ENCODE results near the gene DGKD. TPM values are rescaled to one million over a fixed set of nuclear protein-coding genes. Genes with fewer than 3 reads are reported as not detected.

DGKD gene
- total and polyA plus RNA-seq, 5 donors from 2014 or later: 11.3 to 161 (median 11.5) TPM

GRCh38 chr2:233468741-233469110 lies 114.4 kb downstream of the DGKD start:
- Mint-ChIP-seq H3K27me3 (no peaks in the 10 kb centered on the region), H3K4me1 (peaks cover 0 to 5% (median 0%) of the 10 kb centered on the region in 4 donors), H3K9me3 (no peaks in the 10 kb centered on the region), H3K36me3 (peaks cover 61% of the 10 kb centered on the region), H3K27ac (no peak overlapping the region), H3K4me3 (no peak overlapping the region)
- ATAC-seq (ENCODE audit: low read depth in 2 of 2) (no peak), DNase-seq (no peak)
- no peaks in the 10 kb centered on the region for H3K9me3 ChIP-seq (ENCODE audit: control insufficient read depth in 2 of 2, low read length in 2 of 2)
- H3K4me3 ChIP-seq (ENCODE audit: low read depth, low read length): no peak overlapping the region
- no peak overlapping the region for H3K27ac ChIP-seq (ENCODE audit: insufficient read depth, low read length, poor library complexity, severe bottlenecking)
- no peaks in the 10 kb centered on the region for H3K4me1 ChIP-seq (ENCODE audit: control insufficient read depth, insufficient read depth, low read length, poor library complexity, severe bottlenecking)
- H3K27me3 ChIP-seq (ENCODE audit: control insufficient read depth, insufficient read depth, low read length): no peaks in the 10 kb centered on the region
- peaks cover 70% of the 10 kb centered on the region for H3K36me3 ChIP-seq (ENCODE audit: control insufficient read depth, insufficient read depth, low read length)

- Mint-ChIP-seq H3K27ac (no peak overlapping the region), H3K4me1 (peaks cover 0 to 5% (median 0%) of the 10 kb centered on the region in 4 donors), H3K4me3 (no peak overlapping the region), H3K9me3 (no peaks in the 10 kb centered on the region), H3K27me3 (no peaks in the 10 kb centered on the region), H3K36me3 (peaks cover 55% of the 10 kb centered on the region)
- DNase-seq (no peak), ATAC-seq (ENCODE audit: low read depth in 2 of 2) (no peak)
- Histone ChIP-seq H3K27ac (ENCODE audit: insufficient read depth, low read length, poor library complexity, severe bottlenecking) (no peak overlapping the region), H3K27me3 (ENCODE audit: control insufficient read depth, insufficient read depth, low read length) (no peaks in the 10 kb centered on the region), H3K4me3 (ENCODE audit: low read depth, low read length) (no peak overlapping the region), H3K36me3 (ENCODE audit: control insufficient read depth, insufficient read depth, low read length) (peaks cover 63% of the 10 kb centered on the region), H3K9me3 (ENCODE audit: control insufficient read depth in 2 of 2, low read length in 2 of 2) (no peaks in the 10 kb centered on the region), H3K4me1 (ENCODE audit: control insufficient read depth, insufficient read depth, low read length, poor library complexity, severe bottlenecking) (no peaks in the 10 kb centered on the region)
Measured at GRCh38 chr2:233469261-233470010, 115.1 kb downstream of the DGKD start.

GRCh38 chr2:233470011-233470687 lies 115.9 kb downstream of the DGKD start:
- no peak for DNase-seq
- Mint-ChIP-seq H3K9me3 (no peaks in the 10 kb centered on the region), H3K27ac (no peak overlapping the region)

GRCh38 chr2:233470839-233471238 lies 116.5 kb downstream of the DGKD start:
- DNase-seq: no peak
- Histone ChIP-seq H3K4me3 (ENCODE audit: low read depth, low read length) (no peak overlapping the region), H3K36me3 (ENCODE audit: control insufficient read depth, insufficient read depth, low read length) (peaks cover 51% of the 10 kb centered on the region), H3K27me3 (ENCODE audit: control insufficient read depth, insufficient read depth, low read length) (no peaks in the 10 kb centered on the region), H3K27ac (ENCODE audit: insufficient read depth, low read length, poor library complexity, severe bottlenecking) (no peak overlapping the region), H3K4me1 (ENCODE audit: control insufficient read depth, insufficient read depth, low read length, poor library complexity, severe bottlenecking) (no peaks in the 10 kb centered on the region), H3K9me3 (ENCODE audit: control insufficient read depth in 2 of 2, low read length in 2 of 2) (no peaks in the 10 kb centered on the region)
- H3K4me3 Mint-ChIP-seq: no peak overlapping the region
- H3K27ac Mint-ChIP-seq: peak overlapping the region in 1 of 3 donors; percentile 26
- H3K27me3 Mint-ChIP-seq: no peaks in the 10 kb centered on the region
- H3K9me3 Mint-ChIP-seq: no peaks in the 10 kb centered on the region
- H3K36me3 Mint-ChIP-seq: peaks cover 54% of the 10 kb centered on the region
- peaks cover 0 to 5% (median 0%) of the 10 kb centered on the region in 4 donors for H3K4me1 Mint-ChIP-seq
- ATAC-seq (ENCODE audit: low read depth in 2 of 2): no peak

More at GRCh38 chr2:233470011-233470687, 115.9 kb downstream of the DGKD start:
- peaks cover 55% of the 10 kb centered on the region for H3K36me3 Mint-ChIP-seq
- Histone ChIP-seq H3K27ac (ENCODE audit: insufficient read depth, low read length, poor library complexity, severe bottlenecking) (no peak overlapping the region), H3K9me3 (ENCODE audit: control insufficient read depth in 2 of 2, low read length in 2 of 2) (no peaks in the 10 kb centered on the region), H3K4me1 (ENCODE audit: control insufficient read depth, insufficient read depth, low read length, poor library complexity, severe bottlenecking) (no peaks in the 10 kb centered on the region), H3K27me3 (ENCODE audit: control insufficient read depth, insufficient read depth, low read length) (no peaks in the 10 kb centered on the region), H3K4me3 (ENCODE audit: low read depth, low read length) (no peak overlapping the region), H3K36me3 (ENCODE audit: control insufficient read depth, insufficient read depth, low read length) (peaks cover 56% of the 10 kb centered on the region)
- H3K27me3 Mint-ChIP-seq: no peaks in the 10 kb centered on the region
- H3K4me1 Mint-ChIP-seq: peaks cover 0 to 5% (median 0%) of the 10 kb centered on the region in 4 donors
- no peak for ATAC-seq (ENCODE audit: low read depth in 2 of 2)
- H3K4me3 Mint-ChIP-seq: no peak overlapping the region

- H3K36me3 Mint-ChIP-seq: peaks cover 49% of the 10 kb centered on the region
Measured at GRCh38 chr2:233471291-233472035, 117.2 kb downstream of the DGKD start.

GRCh38 chr2:233473386-233473791 lies 119.1 kb downstream of the DGKD start:
- no peak for DNase-seq
- no peaks in the 10 kb centered on the region for H3K4me1 Mint-ChIP-seq
- H3K4me3 Mint-ChIP-seq: no peak overlapping the region

More at GRCh38 chr2:233471291-233472035, 117.2 kb downstream of the DGKD start:
- DNase-seq (no peak), ATAC-seq (ENCODE audit: low read depth in 2 of 2) (no peak)
- H3K27me3 Mint-ChIP-seq: no peaks in the 10 kb centered on the region
- no peaks in the 10 kb centered on the region for H3K27me3 ChIP-seq (ENCODE audit: control insufficient read depth, insufficient read depth, low read length)
- H3K27ac Mint-ChIP-seq: no peak overlapping the region
- peaks cover 45% of the 10 kb centered on the region for H3K36me3 ChIP-seq (ENCODE audit: control insufficient read depth, insufficient read depth, low read length)
- no peaks in the 10 kb centered on the region for H3K9me3 ChIP-seq (ENCODE audit: control insufficient read depth in 2 of 2, low read length in 2 of 2)
- H3K4me1 ChIP-seq (ENCODE audit: control insufficient read depth, insufficient read depth, low read length, poor library complexity, severe bottlenecking): no peaks in the 10 kb centered on the region
- no peak overlapping the region for H3K27ac ChIP-seq (ENCODE audit: insufficient read depth, low read length, poor library complexity, severe bottlenecking)
- H3K4me3 Mint-ChIP-seq: no peak overlapping the region
- H3K9me3 Mint-ChIP-seq: no peaks in the 10 kb centered on the region
- no peak overlapping the region for H3K4me3 ChIP-seq (ENCODE audit: low read depth, low read length)
- peaks cover 0 to 1% (median 0%) of the 10 kb centered on the region in 4 donors for H3K4me1 Mint-ChIP-seq

GRCh38 chr2:233473878-233474277 lies 119.6 kb downstream of the DGKD start:
- no peak overlapping the region for H3K27ac Mint-ChIP-seq
- H3K4me3 ChIP-seq (ENCODE audit: low read depth, low read length): no peak overlapping the region
- H3K36me3 ChIP-seq (ENCODE audit: control insufficient read depth, insufficient read depth, low read length): peaks cover 22% of the 10 kb centered on the region
- ATAC-seq (ENCODE audit: low read depth in 2 of 2) (no peak), DNase-seq (no peak)
- no peaks in the 10 kb centered on the region for H3K9me3 ChIP-seq (ENCODE audit: control insufficient read depth in 2 of 2, low read length in 2 of 2)
- H3K4me3 Mint-ChIP-seq: no peak overlapping the region
- no peaks in the 10 kb centered on the region for H3K4me1 ChIP-seq (ENCODE audit: control insufficient read depth, insufficient read depth, low read length, poor library complexity, severe bottlenecking)
- no peaks in the 10 kb centered on the region for H3K27me3 ChIP-seq (ENCODE audit: control insufficient read depth, insufficient read depth, low read length)
- peaks cover 34% of the 10 kb centered on the region for H3K36me3 Mint-ChIP-seq
- no peaks in the 10 kb centered on the region for H3K27me3 Mint-ChIP-seq
- H3K27ac ChIP-seq (ENCODE audit: insufficient read depth, low read length, poor library complexity, severe bottlenecking): no peak overlapping the region
- no peaks in the 10 kb centered on the region for H3K9me3 Mint-ChIP-seq
- H3K4me1 Mint-ChIP-seq: no peaks in the 10 kb centered on the region

More at GRCh38 chr2:233473386-233473791, 119.1 kb downstream of the DGKD start:
- no peaks in the 10 kb centered on the region for H3K9me3 ChIP-seq (ENCODE audit: control insufficient read depth in 2 of 2, low read length in 2 of 2)
- Mint-ChIP-seq H3K27ac (no peak overlapping the region), H3K36me3 (peaks cover 39% of the 10 kb centered on the region), H3K27me3 (no peaks in the 10 kb centered on the region), H3K9me3 (no peaks in the 10 kb centered on the region)
- no peak overlapping the region for H3K4me3 ChIP-seq (ENCODE audit: low read depth, low read length)
- H3K36me3 ChIP-seq (ENCODE audit: control insufficient read depth, insufficient read depth, low read length): peaks cover 27% of the 10 kb centered on the region
- no peak for ATAC-seq (ENCODE audit: low read depth in 2 of 2)
- H3K27ac ChIP-seq (ENCODE audit: insufficient read depth, low read length, poor library complexity, severe bottlenecking): no peak overlapping the region
- H3K4me1 ChIP-seq (ENCODE audit: control insufficient read depth, insufficient read depth, low read length, poor library complexity, severe bottlenecking): no peaks in the 10 kb centered on the region
- no peaks in the 10 kb centered on the region for H3K27me3 ChIP-seq (ENCODE audit: control insufficient read depth, insufficient read depth, low read length)

Measured in CD4-positive, CD25-positive, alpha-beta regulatory T cell (primary cell).